HEK293 (cell line): ENCODE results near the gene CMTM4.

Experiments
- CTCF ChIA-PET: fragments of 350-600 bp; formaldehyde crosslinking; extraction: SDS; loops from one replicate; lab custom pipeline; 2021; ENCODE audit warnings: antibody characterized with exemption; lab: Yijun Ruan, JAX
- POLR2A ChIA-PET: fragments of 300-600 bp; formaldehyde crosslinking; extraction: SDS; loops from one replicate; lab custom pipeline; 2020; ENCODE audit warnings: antibody characterized with exemption, inconsistent platforms; lab: Yijun Ruan, JAX
- H3K27ac ChIP-seq: fragments of 200-500 bp; sonication (Bioruptor generic); 2 replicates; pipeline ENCODE4 v1.5.1; 2014; ENCODE audit warnings: low read depth, low read length, control low read depth, inconsistent platforms; ENCODE audit errors: extremely low read depth
- H3K36me3 ChIP-seq, 2 experiments: fragments of 200-500 bp in 1 of 2; sonication (Bioruptor generic) in 1 of 2; 1 replicate in 1 of 2; 2 replicates in 1 of 2; pipeline ENCODE4 v1.5.1; 2014 to 2017; ENCODE audit warnings: inconsistent platforms in 2 of 2, low read length in 2 of 2; ENCODE audit not compliant: control insufficient read depth in 2 of 2, insufficient read depth in 1 of 2
- H3K4me1 ChIP-seq: fragments of 200-500 bp; sonication (Bioruptor generic); 2 replicates; pipeline ENCODE4 v1.5.1; 2014; ENCODE audit warnings: mild to moderate bottlenecking, low read length, inconsistent platforms; ENCODE audit not compliant: control insufficient read depth, insufficient read depth
- H3K4me3 ChIP-seq: 2 replicates; pipeline ENCODE4 v1.5.1; 2011; ENCODE audit warnings: low read depth, mild to moderate bottlenecking, control low read depth, low read length, moderate library complexity
- H3K9me3 ChIP-seq: fragments of 200-500 bp; sonication (Bioruptor generic); 2 replicates; pipeline ENCODE4 v1.5.1; 2014; ENCODE audit warnings: low read depth, low read length, inconsistent platforms; ENCODE audit not compliant: control insufficient read depth, insufficient read depth
- CTCF ChIP-seq: fragments of 450-650 bp; formaldehyde crosslinking; IDR thresholded peaks from 2 replicates; pipeline ENCODE4 v1.5.1; 2016; ENCODE audit warnings: missing biosample characterization, missing genetic modification characterization
- EGR2 ChIP-seq: fragments of 450-650 bp; formaldehyde crosslinking; IDR thresholded peaks from 2 replicates; pipeline ENCODE4 v1.5.1; 2016; ENCODE audit warnings: low read depth, missing biosample characterization, missing genetic modification characterization
- GLI2 ChIP-seq: fragments of 450-650 bp; formaldehyde crosslinking; IDR thresholded peaks from 2 replicates; pipeline ENCODE4; 2017; ENCODE audit warnings: missing biosample characterization, missing genetic modification characterization, low read depth, borderline replicate concordance
- HOXA7 ChIP-seq: sonication (generic); formaldehyde crosslinking; IDR thresholded peaks from 2 replicates; pipeline ENCODE4 v1.8.1; 2022; ENCODE audit warnings: missing genetic modification reagents, borderline replicate concordance
- KLF10 ChIP-seq: fragments of 450-650 bp; IDR thresholded peaks from 2 replicates; pipeline ENCODE4 v1.5.1; 2018; ENCODE audit warnings: missing biosample characterization, mild to moderate bottlenecking, missing genetic modification characterization
- PRDM1 ChIP-seq: fragments of 450-650 bp; formaldehyde crosslinking; IDR thresholded peaks from 2 replicates; pipeline ENCODE4; 2016; ENCODE audit warnings: missing biosample characterization, missing genetic modification characterization
- SALL2 ChIP-seq: fragments of 450-650 bp; formaldehyde crosslinking; IDR thresholded peaks from 2 replicates; pipeline ENCODE4 v1.5.0; 2017; ENCODE audit warnings: missing biosample characterization, mild to moderate bottlenecking, missing genetic modification characterization, borderline replicate concordance
- ZBTB21 ChIP-seq: fragments of 450-650 bp; formaldehyde crosslinking; IDR thresholded peaks from 2 replicates; pipeline ENCODE4 v1.5.1; 2017; ENCODE audit warnings: missing biosample characterization, missing genetic modification characterization
- ZNF121 ChIP-seq: fragments of 450-650 bp; formaldehyde crosslinking; IDR thresholded peaks from 2 replicates; pipeline ENCODE4 v1.5.1; 2016; ENCODE audit warnings: missing biosample characterization, missing genetic modification characterization
- ZNF221 ChIP-seq: fragments of 450-650 bp; formaldehyde crosslinking; IDR thresholded peaks from 2 replicates; pipeline ENCODE4 v1.5.1; 2017; ENCODE audit warnings: missing biosample characterization, missing genetic modification characterization, borderline replicate concordance
- ZNF548 ChIP-seq: fragments of 450-650 bp; formaldehyde crosslinking; IDR thresholded peaks from 2 replicates; pipeline ENCODE4 v1.5.1; 2016; ENCODE audit warnings: missing biosample characterization, missing genetic modification characterization
- ZNF629 ChIP-seq: fragments of 450-650 bp; formaldehyde crosslinking; IDR thresholded peaks from 2 replicates; pipeline ENCODE4 v1.5.1; 2017; ENCODE audit warnings: missing biosample characterization, missing genetic modification characterization
- ZNF654 ChIP-seq: fragments of 450-650 bp; formaldehyde crosslinking; IDR thresholded peaks from 2 replicates; pipeline ENCODE4 v1.5.1; 2016; ENCODE audit warnings: low read depth, missing biosample characterization, missing genetic modification characterization
- ZNF785 ChIP-seq: fragments of 450-650 bp; formaldehyde crosslinking; IDR thresholded peaks from 2 replicates; pipeline ENCODE4 v1.5.1; 2016; ENCODE audit warnings: missing biosample characterization, missing genetic modification characterization

The CMTM4 gene

DNA sequence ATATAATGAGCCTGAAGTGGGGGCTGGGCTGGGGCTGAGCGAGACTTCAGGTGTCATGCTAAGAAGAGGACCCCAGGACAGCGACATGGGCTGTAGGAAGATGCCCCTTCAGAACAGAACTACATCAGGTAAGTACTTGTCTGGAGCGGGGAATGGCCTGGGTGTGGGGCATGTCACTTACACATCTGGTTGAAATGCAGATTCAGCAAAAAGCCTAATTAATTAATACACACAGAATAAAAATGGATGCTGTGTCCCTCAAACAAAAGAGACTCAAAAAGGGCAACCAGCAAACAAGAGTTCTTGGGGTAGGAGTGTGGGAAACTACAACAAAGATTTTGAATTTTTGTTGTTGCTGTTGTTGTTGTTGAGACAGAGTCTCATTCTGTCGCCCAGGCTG lies 105.5 kb downstream of the CMTM4 start:
- no peak for TF ChIP-seq ZNF121 (tag by site-specific recombination)
- no peaks in the 10 kb centered on the region for H3K4me1 ChIP-seq
- ChIA-PET CTCF (interaction anchor here (1.8 kb wide), 1 partner anchor 60 kb away, joined by 7 read pairs; no protein-coding TSS in a partner anchor), POLR2A (no interaction called here)
- H3K27ac ChIP-seq = no peak overlapping the region
- no peaks in the 10 kb centered on the region for H3K36me3 ChIP-seq
- no peak overlapping the region for H3K4me3 ChIP-seq
- H3K9me3 ChIP-seq = no peaks in the 10 kb centered on the region

- POLR2A ChIA-PET = no interaction called here
- H3K27ac ChIP-seq = no peak overlapping the region
- H3K36me3 ChIP-seq = no peaks in the 10 kb centered on the region
- TF ChIP-seq PRDM1 (tag by site-specific recombination) = peak; percentile 92
- no peak for TF ChIP-seq KLF10 (tag by site-specific recombination)
- no peak for TF ChIP-seq SALL2 (tag by site-specific recombination)
- no peak overlapping the region for H3K4me3 ChIP-seq
- H3K4me1 ChIP-seq = no peaks in the 10 kb centered on the region
- CTCF ChIA-PET = interaction anchor here (0.6 to 1.8 kb wide), 5 partner anchors 9 to 128 kb away, joined by 3 to 7 read pairs (median 4); no protein-coding TSS in a partner anchor
- H3K9me3 ChIP-seq = no peaks in the 10 kb centered on the region
These were observed 106.2 kb downstream of the CMTM4 start for GRCh38 chr16:66590322-66590721.

DNA sequence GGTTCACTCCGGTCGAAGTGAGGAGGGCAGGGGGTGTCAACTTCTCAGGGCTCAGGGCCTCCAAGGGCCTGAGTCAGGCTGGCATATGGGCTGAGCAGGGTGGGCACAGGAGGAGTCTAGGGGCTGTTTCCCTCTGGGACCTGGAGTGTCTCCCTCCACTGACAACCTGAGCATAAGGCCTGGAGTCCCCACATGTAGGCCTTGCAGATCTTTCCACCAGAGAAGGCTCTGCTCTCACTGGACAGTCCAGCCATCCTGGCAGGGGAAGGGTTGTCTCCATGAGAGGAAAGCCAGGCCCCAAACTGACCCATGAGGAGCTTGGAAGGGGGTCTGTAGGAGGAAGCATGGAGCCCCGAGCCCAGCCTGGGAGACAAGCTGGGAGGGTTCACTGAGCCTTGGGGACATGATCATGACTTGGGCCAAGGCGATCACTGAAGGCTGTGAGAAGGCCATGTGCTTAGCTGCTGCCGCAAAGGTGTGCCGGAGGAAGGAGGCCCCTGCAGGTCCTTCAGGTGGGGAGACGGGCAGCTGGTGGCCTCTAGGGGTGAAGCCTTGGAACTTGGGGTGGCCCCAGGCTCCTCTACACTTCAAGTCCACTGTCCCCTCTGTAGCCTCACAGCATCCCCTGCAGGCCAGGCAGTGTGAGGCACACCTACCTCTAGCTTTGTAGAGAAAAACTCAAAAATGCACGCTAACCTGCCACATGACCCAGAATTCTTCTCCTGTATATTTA lies 107.4 kb downstream of the CMTM4 start:
- no peaks in the 10 kb centered on the region for H3K36me3 ChIP-seq
- H3K27ac ChIP-seq = no peak overlapping the region
- no peaks in the 10 kb centered on the region for H3K9me3 ChIP-seq
- H3K4me3 ChIP-seq = no peak overlapping the region
- TF ChIP-seq CTCF (peak; percentile 58), GLI2 (tag by site-specific recombination) (no peak), ZNF654 (tag by site-specific recombination) (peak; percentile 14; the same call in 1 of the 2 replicates), ZNF548 (tag by site-specific recombination) (no peak), ZNF785 (tag by site-specific recombination) (0 out of 2 replicates have a peak, but pooled peaks have one; percentile 71)
- no peaks in the 10 kb centered on the region for H3K4me1 ChIP-seq
- ChIA-PET POLR2A (no interaction called here), CTCF (interaction anchor here (0.5 to 1.8 kb wide), 11 partner anchors 8 to 206 kb away, joined by 3 to 7 read pairs (median 3); no protein-coding TSS in a partner anchor)

GRCh38 chr16:66587881-66588600 lies 108.5 kb downstream of the CMTM4 start:
- Histone ChIP-seq H3K36me3 (no peaks in the 10 kb centered on the region), H3K27ac (no peak overlapping the region), H3K4me3 (no peak overlapping the region), H3K9me3 (no peaks in the 10 kb centered on the region), H3K4me1 (no peaks in the 10 kb centered on the region)
- CTCF ChIA-PET = interaction anchor here (0.7 kb wide), 1 partner anchor 176 kb away, joined by 3 read pairs; no protein-coding TSS in a partner anchor
- POLR2A ChIA-PET = no interaction called here
- no peak for TF ChIP-seq ZBTB21
- no peak for TF ChIP-seq ZNF221 (tag by site-specific recombination)
- no peak for TF ChIP-seq EGR2 (tag by site-specific recombination)
- TF ChIP-seq HOXA7 = no peak
- TF ChIP-seq ZNF629 (tag by site-specific recombination) = no peak
- TF ChIP-seq, all 188 proteins: peak for 0
